Natural killer cell (primary cell): Measurements from ENCODE around the gene RAX. TPM values are rescaled to one million over a fixed set of nuclear protein-coding genes. Genes with fewer than 3 reads are reported as not detected.

Source experiments
- ATAC-seq, 3 donors: fragments of 150-1000 bp in 2 of 3; fragments of 200-7000 bp in 1 of 3; cut with Tn5 transposase; 1 replicate in 1 of 3; 2 replicates in 2 of 3; pipeline ENCODE4 v1.10.0; 2021; ENCODE audit warnings: mild to moderate bottlenecking in 2 of 3, moderate library complexity in 2 of 3
- DNase-seq, 2 donors: peaks; one replicate each; pipeline versions ENCODE4 v3.0.0 to v3.0.0-alpha.2; 2013 to 2021; ENCODE audit warnings: mixed read lengths in 1 of 2
- H3K27ac ChIP-seq: one replicate; pipeline ENCODE4 v1.5.1; 2013; ENCODE audit warnings: mild to moderate bottlenecking, low read length
- H3K27me3 ChIP-seq: one replicate; pipeline ENCODE4 v1.6.1; 2013; ENCODE audit warnings: low read length; ENCODE audit not compliant: control insufficient read depth, insufficient read depth
- H3K36me3 ChIP-seq: one replicate; pipeline ENCODE4 v1.6.1; 2013; ENCODE audit warnings: low read length; ENCODE audit not compliant: control insufficient read depth, insufficient read depth
- H3K4me1 ChIP-seq: one replicate; pipeline ENCODE4 v1.6.1; 2013; ENCODE audit warnings: low read length; ENCODE audit not compliant: control insufficient read depth, insufficient read depth
- H3K4me3 ChIP-seq: one replicate; pipeline ENCODE4 v1.5.1; 2013; ENCODE audit warnings: low read length
- H3K9me3 ChIP-seq: one replicate; pipeline ENCODE4 v1.6.1; 2013; ENCODE audit warnings: low read length; ENCODE audit not compliant: control insufficient read depth, insufficient read depth
- H3K27ac Mint-ChIP-seq, 2 donors: one replicate each; pipeline ENCODE4 v1.8.0; 2022; ENCODE audit warnings: mild to moderate bottlenecking in 2 of 2, mixed read lengths in 2 of 2, moderate library complexity in 1 of 2
- H3K27me3 Mint-ChIP-seq, 2 donors: one replicate each; pipeline ENCODE4 v1.8.0; 2022; ENCODE audit warnings: low read depth in 2 of 2, mixed read lengths in 2 of 2
- H3K36me3 Mint-ChIP-seq: one replicate; pipeline ENCODE4 v1.8.0; 2022; ENCODE audit warnings: mixed read lengths
- H3K4me1 Mint-ChIP-seq, 2 donors: one replicate each; pipeline ENCODE4 v1.8.0; 2022; ENCODE audit warnings: mixed read lengths in 2 of 2
- H3K4me3 Mint-ChIP-seq: one replicate; pipeline ENCODE4 v1.8.0; 2022; ENCODE audit warnings: mild to moderate bottlenecking, moderate library complexity, mixed read lengths
- H3K9me3 Mint-ChIP-seq, 2 donors: one replicate each; pipeline ENCODE4 v1.8.0; 2022; ENCODE audit warnings: mixed read lengths in 2 of 2
- WGBS: methylation state at CpG from one replicate; pipeline ENCODE4 v1.1.7; 2013; ENCODE audit warnings: missing lambda C conversion rate; ENCODE audit not compliant: insufficient coverage; 5-methylcytosine and 5-hydroxymethylcytosine counted together
- intact Hi-C: fragments of 100-400 bp; cut with micrococcal nuclease; formaldehyde crosslinking; loops from one replicate; pipeline ENCODE4 v1.14.2; 2022
- total RNA-seq, 4 donors: library from RNA; stranded (reverse); fragments of 120-200 nt in 1 of 4; gene quantifications; one replicate each; pipeline versions ENCODE4 v1.2.3 to v1.2.4, GENCODE V29; 2013 to 2022
- TF ChIP-seq, protein P1 (sequence below): fragments of 200-600 bp; IDR thresholded peaks from one replicate; pipeline ENCODE4 v1.8.0; 2022; ENCODE audit warnings: antibody characterized with exemption

Gene RAX
- total RNA-seq, 3 donors from 2014 or later (not counting 1 experiment from before 2014, with no cell fraction given): not detected

- intact Hi-C loops: no loop called here
- ATAC-seq: no peak
Measured at GRCh38 chr18:59279722-59280121, 6.5 kb upstream of the RAX start.

DNA sequence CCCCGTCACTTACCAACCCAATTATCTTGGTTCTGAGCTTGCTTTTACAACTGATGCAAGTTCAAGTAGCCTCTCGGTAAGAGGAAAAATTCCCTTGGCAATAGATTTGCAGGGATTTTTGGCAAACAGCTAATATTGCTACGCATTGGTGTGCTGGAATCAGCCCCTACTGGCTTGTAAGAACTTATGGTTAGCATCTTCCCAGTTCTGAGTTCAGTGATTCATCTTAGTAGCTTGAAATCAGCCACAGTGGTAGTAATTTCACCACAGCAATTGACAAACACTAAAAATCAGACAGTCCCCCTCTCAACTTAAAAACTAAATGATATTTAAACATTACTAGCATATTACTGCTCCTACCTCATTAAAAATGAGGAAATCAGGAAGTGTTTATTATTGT lies 5.9 kb upstream of the RAX start:
- H3K36me3 ChIP-seq: no peaks in the 10 kb centered on the region
- H3K4me1 ChIP-seq: no peaks in the 10 kb centered on the region
- Mint-ChIP-seq H3K9me3 (peaks cover 0 to under 1% of the 10 kb centered on the region in 2 donors), H3K4me1 (no peaks in the 10 kb centered on the region), H3K27ac (no peak overlapping the region), H3K4me3 (no peak overlapping the region), H3K27me3 (peaks cover 43 to 59% of the 10 kb centered on the region in 2 donors), H3K36me3 (no peaks in the 10 kb centered on the region)
- DNase-seq (no peak), ATAC-seq (no peak)
- no peak overlapping the region for H3K4me3 ChIP-seq
- peaks cover 17% of the 10 kb centered on the region for H3K27me3 ChIP-seq
- intact Hi-C loops: no loop called here
- H3K27ac ChIP-seq: no peak overlapping the region
- H3K9me3 ChIP-seq: no peaks in the 10 kb centered on the region
- 51% methylated on average over 3 of the region's 3 CpGs for WGBS
- TF ChIP-seq, protein P1, sequence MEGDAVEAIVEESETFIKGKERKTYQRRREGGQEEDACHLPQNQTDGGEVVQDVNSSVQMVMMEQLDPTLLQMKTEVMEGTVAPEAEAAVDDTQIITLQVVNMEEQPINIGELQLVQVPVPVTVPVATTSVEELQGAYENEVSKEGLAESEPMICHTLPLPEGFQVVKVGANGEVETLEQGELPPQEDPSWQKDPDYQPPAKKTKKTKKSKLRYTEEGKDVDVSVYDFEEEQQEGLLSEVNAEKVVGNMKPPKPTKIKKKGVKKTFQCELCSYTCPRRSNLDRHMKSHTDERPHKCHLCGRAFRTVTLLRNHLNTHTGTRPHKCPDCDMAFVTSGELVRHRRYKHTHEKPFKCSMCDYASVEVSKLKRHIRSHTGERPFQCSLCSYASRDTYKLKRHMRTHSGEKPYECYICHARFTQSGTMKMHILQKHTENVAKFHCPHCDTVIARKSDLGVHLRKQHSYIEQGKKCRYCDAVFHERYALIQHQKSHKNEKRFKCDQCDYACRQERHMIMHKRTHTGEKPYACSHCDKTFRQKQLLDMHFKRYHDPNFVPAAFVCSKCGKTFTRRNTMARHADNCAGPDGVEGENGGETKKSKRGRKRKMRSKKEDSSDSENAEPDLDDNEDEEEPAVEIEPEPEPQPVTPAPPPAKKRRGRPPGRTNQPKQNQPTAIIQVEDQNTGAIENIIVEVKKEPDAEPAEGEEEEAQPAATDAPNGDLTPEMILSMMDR: no peak

More at GRCh38 chr18:59279722-59280121, 6.5 kb upstream of the RAX start:
- Mint-ChIP-seq H3K9me3 (peaks cover 0 to 2% of the 10 kb centered on the region in 2 donors), H3K27ac (no peak overlapping the region), H3K27me3 (peaks cover 44 to 59% of the 10 kb centered on the region in 2 donors), H3K36me3 (no peaks in the 10 kb centered on the region), H3K4me3 (no peak overlapping the region), H3K4me1 (no peaks in the 10 kb centered on the region)
- Histone ChIP-seq H3K4me1 (no peaks in the 10 kb centered on the region), H3K27ac (no peak overlapping the region), H3K36me3 (no peaks in the 10 kb centered on the region), H3K4me3 (no peak overlapping the region), H3K27me3 (peaks cover 12% of the 10 kb centered on the region), H3K9me3 (no peaks in the 10 kb centered on the region)
- TF ChIP-seq, protein P1: no peak
- no peak for DNase-seq
- 70% methylated on average over 1 of the region's 1 CpG for WGBS

- intact Hi-C loops: no loop called here
- H3K4me3 ChIP-seq: no peak overlapping the region
- no peak for DNase-seq
- Mint-ChIP-seq H3K9me3 (no peaks in the 10 kb centered on the region), H3K27ac (no peak overlapping the region), H3K4me1 (peaks cover 0 to 4% of the 10 kb centered on the region in 2 donors), H3K36me3 (no peaks in the 10 kb centered on the region), H3K27me3 (peaks cover 46 to 61% of the 10 kb centered on the region in 2 donors), H3K4me3 (no peak overlapping the region)
- H3K9me3 ChIP-seq: no peaks in the 10 kb centered on the region
- no peaks in the 10 kb centered on the region for H3K36me3 ChIP-seq
- no peak for ATAC-seq
- H3K27me3 ChIP-seq: peaks cover 21% of the 10 kb centered on the region
- TF ChIP-seq, protein P1: no peak
- H3K4me1 ChIP-seq: no peaks in the 10 kb centered on the region
- no peak overlapping the region for H3K27ac ChIP-seq
- WGBS: 85% methylated on average over 2 of the region's 5 CpGs
Measured at GRCh38 chr18:59278793-59279192, 5.5 kb upstream of the RAX start.

DNA sequence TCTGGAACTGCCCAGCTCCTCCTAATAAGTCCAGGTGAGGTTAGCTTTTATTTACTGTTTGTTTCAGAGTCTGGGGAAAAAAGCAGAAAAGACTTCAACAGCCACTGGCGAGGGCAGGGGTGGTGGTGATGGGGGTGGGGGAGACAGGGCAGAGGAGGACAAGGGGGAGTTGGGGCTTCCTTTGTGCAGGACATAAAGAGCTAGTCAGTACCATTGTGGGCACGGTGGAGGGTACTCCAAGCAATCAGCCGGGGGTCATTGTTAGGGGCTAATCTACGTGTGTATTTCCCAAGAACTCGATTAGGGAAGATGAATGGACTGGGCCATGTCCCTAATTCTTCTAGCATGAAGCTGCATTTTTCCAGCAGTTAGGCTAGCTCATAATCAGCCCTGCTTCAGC lies 2.8 kb upstream of the RAX start:
- intact Hi-C loops: no loop called here
- H3K27me3 ChIP-seq: peaks cover 36% of the 10 kb centered on the region
- no peaks in the 10 kb centered on the region for H3K9me3 ChIP-seq
- ATAC-seq (no peak), DNase-seq (no peak)
- no peaks in the 10 kb centered on the region for H3K36me3 ChIP-seq
- WGBS: 35% methylated on average over 5 of the region's 5 CpGs
- Mint-ChIP-seq H3K9me3 (no peaks in the 10 kb centered on the region), H3K36me3 (no peaks in the 10 kb centered on the region), H3K27ac (no peak overlapping the region), H3K27me3 (peaks cover 60 to 67% of the 10 kb centered on the region in 2 donors), H3K4me1 (peaks cover 0 to 9% of the 10 kb centered on the region in 2 donors), H3K4me3 (no peak overlapping the region)
- H3K4me3 ChIP-seq: no peak overlapping the region
- H3K27ac ChIP-seq: no peak overlapping the region
- H3K4me1 ChIP-seq: peaks cover 7% of the 10 kb centered on the region
- TF ChIP-seq, protein P1: no peak
